GM19023 (cell line): ENCODE data around the gene DACH1.

Source experiments
- ATAC-seq: cut with Tn5 transposase; IDR thresholded peaks from one replicate; pipeline ENCODE4 v1.9.1; 2021; ENCODE audit warnings: mild to moderate bottlenecking, moderate library complexity; ENCODE audit not compliant: unreplicated experiment

DACH1 gene

DNA sequence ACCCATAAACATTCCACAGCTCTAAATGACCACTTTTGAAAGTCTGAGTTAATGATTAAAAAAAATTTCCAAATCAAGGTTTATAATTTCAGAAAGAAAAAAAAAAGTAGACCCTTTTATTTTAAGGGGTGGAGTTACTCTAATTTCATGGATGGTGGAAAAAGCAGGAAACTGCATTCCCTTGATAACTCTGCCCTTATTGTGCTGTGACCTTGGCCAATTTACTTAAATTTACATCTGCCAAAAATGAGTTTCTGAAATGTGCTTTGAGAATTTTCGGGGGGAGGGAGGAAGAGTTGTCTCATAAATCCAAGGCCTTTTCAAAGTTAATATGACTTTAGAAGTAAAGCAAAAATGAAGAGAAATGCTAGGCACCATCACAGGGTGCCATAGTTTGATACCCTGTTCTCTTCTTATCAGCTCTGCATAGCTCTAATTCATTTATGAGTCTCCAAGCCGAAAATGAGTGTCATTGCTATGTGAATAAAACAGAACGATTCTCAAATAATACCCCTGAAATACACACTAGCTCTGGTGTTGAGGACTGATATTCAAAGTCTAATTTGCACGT lies 367.0 kb downstream of the DACH1 start:
- no peak for ATAC-seq

DNA sequence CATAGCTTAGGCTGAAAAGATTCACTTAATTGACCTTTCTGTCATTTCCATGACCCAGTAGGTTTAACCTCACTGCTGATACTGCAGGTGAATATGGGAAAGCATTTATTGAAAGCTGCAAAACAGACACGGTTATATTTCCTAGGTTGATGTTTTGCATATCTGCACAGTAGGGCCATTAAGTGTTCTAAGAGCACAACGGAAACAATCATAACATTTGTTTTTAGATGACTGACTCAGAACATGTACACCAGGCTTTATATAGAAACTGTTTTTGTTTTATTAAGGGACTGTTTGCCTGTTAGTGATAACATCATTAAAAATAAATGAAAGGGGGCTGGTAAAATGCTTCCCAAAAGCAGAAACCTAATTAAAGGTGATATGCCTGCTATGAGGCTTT lies 367.8 kb downstream of the DACH1 start:
- no peak for ATAC-seq

DNA sequence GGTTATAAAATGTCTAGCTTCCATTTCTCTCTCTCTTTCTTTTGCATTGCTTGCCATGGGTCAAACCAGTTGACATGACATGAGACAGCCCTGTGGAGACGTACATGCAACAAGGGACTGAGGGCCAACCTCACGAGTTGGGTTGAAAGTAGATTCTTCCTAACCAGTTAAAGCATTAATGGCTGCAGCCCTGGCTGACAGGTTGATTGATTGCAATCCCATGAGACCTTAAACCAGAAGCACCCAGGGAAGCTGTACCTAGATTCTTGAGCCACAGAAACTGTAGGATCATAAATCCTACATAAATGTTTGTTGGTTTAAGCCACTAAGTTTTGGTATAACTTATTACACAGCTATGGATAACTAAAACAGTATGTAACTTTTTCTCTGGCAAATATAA lies 373.8 kb downstream of the DACH1 start:
- ATAC-seq = no peak

DNA sequence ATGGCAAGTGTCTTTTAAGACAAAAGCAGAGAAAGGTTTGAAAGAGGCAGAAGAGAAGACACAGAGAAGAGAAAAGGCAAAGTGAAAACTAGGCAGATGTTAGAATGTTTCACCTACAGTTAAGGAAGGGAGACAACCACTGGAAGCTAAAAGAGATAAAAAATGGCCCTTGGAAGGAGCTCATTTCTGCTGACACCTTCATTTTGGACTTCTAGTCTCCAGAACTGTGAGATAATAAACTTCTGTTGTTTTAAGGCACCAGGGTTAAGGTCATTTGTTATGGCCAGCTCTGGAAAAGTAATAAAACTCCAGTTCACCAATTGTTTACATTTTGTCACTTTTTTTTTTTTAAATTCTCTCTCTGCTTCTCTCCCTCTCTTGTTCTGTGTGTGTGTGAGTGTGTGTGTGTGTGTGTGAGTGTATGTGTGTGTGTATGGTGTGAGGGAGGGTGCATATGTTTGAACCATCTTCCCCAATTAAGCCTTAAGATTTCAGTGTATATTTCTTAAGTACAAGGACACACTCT lies 374.6 kb downstream of the DACH1 start:
- no peak for ATAC-seq

DNA sequence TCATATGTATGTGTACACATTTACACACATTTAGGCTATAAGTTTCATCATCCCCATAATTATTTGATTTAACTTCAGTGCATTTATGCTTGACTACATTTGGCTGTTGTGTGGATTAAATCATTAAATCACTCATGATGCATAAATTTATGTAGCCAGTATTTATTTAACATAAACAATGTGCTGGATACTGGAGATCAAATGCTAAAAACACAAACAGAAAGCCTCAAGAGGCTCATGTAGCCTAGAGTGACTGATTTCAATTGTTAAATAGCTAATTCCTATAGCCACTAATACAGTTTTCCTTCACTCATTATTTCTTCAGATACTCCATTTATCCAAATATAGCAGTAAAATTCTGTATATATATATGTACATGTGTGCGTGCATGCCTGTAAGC lies 376.0 kb downstream of the DACH1 start:
- no peak for ATAC-seq

DNA sequence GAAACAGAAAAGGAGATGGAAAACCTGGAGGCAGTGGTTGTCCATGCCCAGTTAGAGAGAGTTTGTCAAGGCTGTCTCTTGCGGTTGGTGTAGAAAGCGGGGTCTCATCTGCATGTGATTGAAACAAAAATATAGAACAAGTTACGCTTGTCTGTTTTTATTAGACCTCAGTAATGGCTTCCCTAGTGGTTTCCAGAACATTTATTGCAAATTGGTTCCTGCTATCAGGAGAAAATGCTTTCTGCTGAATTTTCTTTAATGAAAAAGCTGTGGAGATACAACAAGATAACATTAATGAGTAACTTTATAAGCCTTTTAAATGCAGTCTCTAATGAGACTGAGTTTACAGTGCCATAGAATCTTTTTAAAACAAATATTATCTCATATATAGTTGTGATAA lies 378.0 kb downstream of the DACH1 start:
- ATAC-seq = no peak

DNA sequence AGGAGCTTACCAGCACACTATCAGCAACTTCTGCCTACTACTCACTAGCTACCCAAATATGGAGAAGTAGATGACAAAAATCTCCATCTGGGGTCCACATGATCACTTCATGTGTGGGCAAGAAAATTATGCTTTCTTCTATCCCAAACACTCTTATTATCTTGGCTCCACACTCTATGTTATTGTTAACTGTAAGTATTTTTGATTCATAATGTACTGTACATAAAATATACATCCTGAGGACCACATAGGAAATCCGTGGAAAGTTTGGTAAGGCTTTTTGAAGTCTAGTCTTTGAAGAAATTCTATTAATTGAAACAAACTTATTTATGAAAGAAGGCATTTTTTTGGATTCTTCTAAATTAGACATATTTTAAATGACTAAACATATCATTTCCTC lies 378.8 kb downstream of the DACH1 start:
- ATAC-seq = no peak

DNA sequence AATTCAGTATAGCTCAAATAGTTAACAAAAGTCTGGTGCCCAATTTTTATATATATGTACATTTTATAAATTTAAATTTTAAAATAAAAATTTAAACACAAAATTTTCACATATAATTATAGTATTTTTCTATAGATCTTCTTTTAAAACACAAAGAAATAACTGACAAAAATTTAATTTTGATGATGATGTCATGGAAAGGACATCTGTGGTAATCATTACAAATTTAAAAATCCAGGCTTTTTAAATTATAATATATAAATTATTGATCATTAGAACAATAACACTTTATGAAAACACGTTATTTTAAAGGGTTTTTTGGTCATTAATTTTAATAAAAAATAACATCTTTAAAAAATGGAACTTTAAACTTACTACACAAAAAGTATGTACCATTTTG lies 381.1 kb downstream of the DACH1 start:
- no peak for ATAC-seq

DNA sequence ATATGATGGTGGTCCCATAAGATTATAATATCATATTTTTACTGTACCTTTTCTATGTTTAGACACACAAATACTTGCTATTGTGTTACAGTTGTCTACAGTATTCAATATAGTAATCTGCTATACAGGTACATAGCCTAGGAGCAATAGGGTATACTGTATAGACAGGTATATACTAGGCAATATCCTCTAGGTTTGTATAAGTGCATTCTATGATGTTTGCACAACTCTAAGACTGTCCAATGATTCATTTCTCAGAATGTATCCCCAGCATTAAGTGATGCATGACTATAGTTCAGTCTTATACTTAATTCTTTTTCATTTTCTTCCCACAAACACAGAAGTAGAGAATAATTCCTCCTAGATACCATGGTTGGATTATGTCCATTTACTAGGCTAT lies 383.3 kb downstream of the DACH1 start:
- no peak for ATAC-seq

DNA sequence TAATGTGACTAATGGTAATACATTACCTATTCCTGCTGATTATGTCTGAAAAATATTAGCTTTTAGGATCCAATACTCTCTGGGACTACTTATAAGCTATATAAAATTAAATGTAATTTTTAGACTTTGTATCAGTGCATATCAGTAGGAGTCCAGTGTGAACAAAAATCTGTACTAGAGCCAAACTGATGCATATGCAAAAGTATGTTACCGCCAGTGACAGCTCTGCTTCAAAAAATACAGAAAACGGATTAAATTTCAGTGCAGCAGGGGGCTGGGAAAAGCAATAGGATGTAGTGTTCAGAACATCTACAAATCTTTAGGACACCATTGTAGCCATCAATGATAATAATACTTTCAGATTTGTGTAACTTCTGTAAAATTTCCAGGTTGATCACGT lies 385.5 kb downstream of the DACH1 start:
- ATAC-seq = no peak

DNA sequence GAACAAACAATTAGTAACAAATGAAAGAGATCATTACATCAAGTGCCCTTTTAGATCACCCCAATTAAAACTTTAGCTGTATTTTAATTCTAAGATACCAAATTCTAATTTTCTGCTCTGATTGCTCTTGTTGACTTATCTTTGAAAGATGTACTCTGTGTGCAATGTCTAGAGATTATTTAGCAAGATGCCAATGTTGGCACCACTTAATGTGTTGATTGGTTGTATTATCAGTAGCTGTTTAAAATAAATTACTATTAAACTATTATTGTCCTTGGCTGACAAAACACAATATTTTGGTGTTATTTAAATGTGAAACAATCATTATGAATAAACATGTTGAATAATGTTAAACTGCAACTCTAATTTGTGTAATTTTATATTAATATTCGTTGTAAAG lies 386.0 kb downstream of the DACH1 start:
- ATAC-seq = no peak

DNA sequence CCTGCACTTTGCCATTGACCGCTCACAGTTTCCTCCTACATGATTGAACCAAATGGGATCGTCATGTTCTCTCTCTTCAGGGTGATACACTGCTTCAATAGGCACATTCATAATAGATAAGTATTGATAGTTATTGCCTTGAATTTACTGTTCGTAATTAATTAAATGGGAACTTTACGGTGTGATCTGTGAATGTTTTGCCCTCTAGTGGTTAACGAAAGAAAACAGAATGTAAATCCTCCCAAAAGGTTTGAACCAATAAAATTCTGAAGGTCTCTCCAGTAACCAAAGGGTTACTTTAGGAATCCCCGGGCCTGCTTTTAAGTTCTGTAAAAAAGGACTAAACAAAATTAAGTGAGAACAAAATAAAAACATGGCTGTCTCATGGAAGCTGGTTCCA lies 389.3 kb downstream of the DACH1 start:
- no peak for ATAC-seq

DNA sequence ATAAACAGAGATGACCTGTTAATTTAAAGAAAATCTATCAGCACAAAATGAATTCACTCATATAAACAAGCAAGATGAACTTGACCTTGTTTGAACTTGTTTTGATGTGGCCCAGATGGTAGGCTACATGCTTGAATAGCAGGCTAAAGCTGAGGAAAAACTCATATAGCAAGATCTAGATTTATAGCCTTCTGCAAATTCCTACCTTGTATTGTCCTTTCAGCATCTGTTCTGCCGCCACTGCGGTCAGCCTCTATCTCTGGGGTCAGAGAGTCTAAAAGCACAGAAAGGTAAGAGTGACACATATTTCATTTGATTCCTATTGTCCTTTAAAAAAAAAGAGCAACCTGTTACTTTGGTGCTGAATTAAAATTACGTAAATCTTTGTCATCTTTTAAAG lies 392.1 kb downstream of the DACH1 start:
- ATAC-seq = no peak

DNA sequence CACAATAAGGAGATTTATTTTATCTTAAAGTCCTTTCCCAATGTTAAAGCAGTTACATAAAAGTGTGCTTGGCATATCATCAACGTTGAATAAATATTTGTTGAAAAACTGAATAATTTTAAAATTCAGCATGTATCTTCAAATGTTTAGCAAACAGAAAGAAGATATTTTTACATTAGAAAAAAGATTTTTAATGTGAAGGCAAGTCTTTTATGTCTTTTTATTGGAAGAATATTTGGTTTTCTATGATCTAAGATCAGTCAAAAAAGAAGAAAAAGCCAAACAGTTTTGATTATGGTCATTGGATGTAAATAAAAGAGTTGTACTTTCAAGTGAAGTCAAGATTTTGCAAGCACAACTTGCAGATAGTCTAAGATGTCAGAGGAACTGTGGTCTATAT lies 397.4 kb downstream of the DACH1 start:
- ATAC-seq = no peak

DNA sequence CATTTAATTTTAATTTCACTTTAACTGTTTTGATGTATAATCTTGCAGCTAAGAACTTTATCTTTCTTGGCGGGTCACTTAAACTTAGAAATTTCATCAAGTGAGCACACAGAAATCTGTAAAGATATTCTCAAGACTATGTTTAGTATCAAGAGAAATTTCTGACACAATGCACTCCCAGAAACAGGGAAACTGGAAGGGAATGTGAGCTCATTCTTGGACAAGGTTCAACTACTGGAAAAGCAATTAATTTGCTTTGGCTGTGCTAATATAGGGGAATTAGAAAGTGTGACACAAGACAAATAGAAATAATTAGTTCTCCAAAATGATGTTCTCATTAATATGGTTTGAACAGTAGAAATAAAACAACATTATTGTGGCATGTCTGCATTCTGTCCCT lies 402.3 kb downstream of the DACH1 start:
- ATAC-seq = no peak

DNA sequence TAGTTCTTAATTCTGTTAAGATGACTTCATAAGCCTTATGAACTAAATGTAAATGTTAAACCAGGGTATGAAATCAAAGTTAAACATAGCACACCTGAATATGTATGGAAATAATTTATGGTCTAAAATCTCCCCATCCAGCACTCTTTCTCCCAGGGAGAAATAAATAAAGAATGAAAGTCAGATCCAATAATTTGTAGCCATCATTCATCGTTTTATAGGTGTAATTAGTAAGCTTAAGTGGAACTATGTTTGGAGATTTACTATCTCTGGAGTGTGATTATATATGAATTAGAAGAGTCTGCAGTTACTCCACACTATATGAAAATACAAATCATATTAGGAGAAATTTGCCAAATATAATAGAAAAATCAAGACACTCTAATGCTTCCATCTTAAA lies 405.1 kb downstream of the DACH1 start:
- no peak for ATAC-seq

DNA sequence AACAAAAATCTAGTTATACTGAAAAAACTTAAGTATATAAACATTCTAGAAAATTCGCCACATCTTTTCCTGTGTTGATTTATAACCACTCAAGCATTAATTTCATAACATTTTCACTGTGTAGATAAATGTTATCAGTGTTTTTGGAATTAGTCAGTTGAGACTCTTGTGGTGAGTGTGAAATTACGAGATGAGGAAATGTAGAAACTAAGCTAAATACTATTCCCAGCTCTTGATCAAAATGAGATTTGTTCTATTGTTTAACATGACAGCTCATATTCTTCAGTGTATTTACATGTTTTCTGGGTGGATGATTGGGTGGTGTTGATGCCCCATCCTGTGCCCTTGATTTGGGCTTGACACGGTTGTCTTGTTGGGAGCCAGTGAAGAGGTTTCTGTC lies 406.8 kb downstream of the DACH1 start:
- ATAC-seq = no peak

DNA sequence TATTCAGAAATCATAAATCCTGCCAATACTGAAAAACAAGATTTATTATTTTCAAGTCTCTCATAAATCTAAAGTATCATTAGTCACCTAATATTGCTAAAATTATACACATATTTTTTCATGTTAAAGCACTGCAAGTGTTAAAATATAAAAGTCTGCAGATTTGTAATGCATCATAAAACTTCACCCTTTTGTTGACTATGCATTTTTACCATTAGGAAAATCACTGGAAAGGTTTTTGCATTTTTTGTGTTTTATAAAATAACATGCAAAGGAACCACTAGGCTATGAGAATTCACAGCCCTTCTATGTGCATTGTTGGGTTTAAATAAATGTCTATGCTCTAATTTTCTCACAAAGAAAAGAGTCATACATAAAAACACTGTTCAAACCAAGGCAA lies 407.3 kb downstream of the DACH1 start:
- ATAC-seq = no peak

DNA sequence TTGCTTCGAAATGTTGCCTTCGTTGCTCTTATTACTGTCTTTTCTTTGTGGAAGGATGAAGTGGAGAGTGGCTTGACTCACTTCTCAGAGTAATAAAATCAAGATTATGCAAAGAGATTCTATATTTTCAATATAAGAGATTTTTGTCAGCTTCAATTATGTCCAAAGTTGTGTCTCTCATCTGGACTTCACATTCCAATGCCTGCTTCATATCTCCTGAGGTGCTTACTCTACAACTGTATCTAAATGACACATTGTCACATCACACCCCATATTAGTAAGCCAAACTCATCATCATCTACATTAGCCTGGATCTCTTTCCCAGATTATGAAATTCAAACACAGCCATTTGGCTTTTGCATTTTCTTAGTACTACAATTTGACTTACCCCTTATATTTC lies 409.4 kb downstream of the DACH1 start:
- no peak for ATAC-seq

DNA sequence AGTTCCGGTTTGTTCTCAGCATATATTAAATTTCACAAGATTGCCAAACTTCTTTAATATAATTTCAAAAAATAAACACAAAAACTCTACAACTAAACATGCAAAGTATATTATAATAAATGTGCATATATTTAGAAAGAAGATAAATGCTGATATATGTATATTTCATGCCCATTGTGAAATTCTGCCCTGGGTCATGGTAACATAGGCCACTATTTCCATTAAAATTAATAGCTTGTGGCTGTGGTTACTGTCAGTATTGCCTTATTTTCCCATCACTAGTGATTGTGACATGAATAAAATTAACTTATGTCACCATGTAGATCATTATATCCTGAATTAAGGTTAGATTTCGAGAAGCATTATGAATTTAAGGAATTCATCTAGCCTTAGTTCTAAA lies 410.9 kb downstream of the DACH1 start:
- ATAC-seq = no peak

DNA sequence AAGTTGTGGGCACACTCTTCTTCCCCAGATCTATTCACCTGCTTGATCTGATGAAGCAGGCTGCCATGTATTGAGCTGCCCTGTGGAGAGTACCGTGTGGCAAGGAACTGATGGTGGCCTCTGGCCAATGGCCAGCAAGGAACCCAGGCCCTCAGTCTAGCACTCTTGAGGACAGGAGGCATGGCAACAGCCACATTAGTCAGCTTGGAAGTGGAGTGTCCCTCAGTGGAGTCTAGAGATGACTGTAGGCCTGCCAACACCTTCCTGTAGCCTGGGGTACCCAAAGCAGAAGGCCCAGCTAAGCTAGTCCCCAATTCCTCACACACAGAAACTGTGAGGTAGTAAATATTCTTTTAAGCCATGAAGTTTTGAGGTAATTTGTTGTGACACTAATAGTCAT lies 412.5 kb downstream of the DACH1 start:
- ATAC-seq = no peak

DNA sequence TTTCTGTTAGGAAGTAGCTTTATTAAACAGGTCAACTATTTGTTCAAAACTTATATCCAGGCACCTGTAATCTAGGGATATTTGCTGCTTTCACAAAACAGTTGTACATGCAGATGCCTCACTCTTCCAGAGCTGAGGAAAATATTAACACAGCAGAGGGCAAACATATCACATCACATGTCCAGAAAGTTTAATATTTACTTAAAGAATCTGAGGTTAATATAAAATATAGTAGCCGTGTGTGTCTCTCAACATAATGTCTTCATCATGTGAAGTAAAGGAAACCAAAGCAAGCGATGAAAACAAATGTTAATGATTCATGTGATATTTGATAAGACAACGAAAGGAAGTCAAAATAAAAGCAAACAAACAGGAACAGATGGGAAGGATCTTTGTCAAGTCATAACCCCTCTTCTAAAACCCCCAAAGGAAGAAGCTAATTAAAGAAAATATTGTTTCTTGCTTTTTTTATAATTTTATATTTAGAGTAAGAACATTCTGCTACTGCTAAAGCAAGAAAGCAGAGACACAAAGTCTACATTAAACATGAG lies 418.8 kb downstream of the DACH1 start:
- no peak for ATAC-seq

DNA sequence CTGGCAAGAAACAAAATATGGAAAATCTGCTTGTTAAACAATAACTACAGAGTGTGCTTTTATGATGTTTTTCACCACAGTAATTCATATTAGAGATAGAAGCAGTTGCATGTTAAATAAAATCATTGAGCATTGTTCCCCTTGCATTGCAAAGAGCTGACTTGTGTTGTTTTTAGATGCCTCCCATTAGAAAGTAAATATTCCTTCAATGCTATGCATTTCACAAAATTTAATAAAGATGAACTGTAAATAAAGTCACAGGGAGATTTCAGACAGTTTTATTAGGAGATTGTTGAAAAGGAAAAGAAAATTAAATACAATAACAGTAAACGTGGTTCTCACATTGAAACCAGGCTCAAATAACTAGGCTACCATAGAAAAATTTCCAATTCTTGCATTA lies 429.3 kb downstream of the DACH1 start:
- ATAC-seq = no peak
